NCI-H2107 (cell line): ENCODE results near the gene RBM18.

Experiments
- DNase-seq: peaks from one replicate; lab custom pipeline; 2025; lab: John Stamatoyannopoulos, UW

Gene RBM18

DNA sequence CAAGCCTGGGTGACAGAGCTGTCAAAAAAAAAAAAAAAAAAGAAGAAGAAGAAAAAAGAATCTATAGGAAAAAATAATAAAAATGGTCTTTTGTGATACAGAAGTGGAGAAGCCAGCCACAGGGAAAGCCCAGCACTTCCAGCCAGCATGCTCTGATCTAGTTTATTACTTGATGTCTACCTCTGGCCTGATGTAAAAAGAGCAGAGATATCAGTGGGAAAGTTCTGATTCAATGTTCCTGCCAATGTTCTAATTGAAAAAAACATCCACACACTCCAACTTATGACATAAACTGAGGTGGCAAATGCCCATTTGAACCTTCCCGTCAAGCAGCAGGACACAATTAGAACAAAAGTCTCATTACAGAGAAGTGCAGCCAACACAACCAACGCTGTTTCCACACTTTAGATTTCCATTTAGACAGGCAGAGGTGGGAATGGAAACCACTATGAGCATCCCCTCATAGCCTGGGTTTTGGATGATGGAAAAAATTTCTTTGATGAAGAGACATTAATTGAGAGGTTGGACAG lies 5.7 kb downstream of the RBM18 start:
- DNase-seq = no peak

DNA sequence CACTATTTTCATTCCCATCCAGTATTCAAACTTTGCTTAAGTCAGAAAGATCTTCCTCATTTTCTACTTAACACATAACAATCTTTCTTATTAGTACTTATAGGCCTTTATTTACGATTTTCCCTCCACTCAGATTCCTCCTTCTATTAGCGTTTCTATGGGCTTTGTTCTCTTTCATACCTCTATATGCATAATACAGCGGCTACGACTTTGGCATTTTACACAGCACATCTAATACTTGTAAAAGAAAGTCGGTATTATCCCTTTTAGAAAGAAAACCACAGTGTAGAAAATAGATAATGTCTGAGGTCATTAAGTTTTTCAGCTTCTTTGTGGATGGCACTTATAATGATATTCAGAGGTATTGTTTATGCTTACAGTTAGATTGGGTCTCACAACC lies 8.4 kb downstream of the RBM18 start:
- no peak for DNase-seq

DNA sequence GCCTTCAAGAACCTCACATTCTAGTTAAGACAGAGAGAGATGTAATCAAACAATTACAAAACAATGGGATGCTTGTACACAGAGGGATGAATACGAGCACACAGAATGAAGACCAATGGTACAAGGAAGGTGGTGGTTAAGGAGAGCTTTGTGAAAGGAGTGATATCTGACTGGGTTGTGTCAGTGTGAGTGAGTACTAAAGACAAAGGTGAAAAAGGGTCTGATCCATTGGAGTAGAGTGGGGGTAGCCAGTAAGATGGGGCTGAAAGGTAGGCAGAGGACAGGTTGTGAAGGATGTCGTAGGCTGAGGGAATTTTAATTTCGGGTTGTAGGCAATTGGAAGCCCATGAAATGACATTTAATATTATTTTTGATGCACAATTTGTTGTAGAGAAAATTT lies 9.9 kb downstream of the RBM18 start:
- no peak for DNase-seq

DNA sequence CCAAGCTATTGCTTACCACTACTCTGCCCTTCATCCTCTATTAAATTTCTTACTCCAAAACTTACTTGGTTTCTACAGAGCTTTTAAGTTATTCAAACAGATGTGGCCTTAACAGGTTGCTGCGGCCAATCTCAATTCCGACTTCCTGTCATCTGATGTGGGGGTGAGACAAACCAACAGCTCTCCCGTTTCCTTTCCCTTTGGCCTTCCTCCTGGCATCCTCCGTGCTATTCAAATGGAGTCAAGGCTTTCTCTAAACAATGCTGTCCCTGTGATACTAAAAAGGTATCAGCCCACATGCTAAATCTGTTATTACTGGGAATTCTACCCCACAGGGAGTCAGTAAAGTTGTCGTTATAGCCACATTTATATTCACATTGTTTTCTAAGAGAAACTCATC lies 11.8 kb downstream of the RBM18 start:
- DNase-seq = no peak

DNA sequence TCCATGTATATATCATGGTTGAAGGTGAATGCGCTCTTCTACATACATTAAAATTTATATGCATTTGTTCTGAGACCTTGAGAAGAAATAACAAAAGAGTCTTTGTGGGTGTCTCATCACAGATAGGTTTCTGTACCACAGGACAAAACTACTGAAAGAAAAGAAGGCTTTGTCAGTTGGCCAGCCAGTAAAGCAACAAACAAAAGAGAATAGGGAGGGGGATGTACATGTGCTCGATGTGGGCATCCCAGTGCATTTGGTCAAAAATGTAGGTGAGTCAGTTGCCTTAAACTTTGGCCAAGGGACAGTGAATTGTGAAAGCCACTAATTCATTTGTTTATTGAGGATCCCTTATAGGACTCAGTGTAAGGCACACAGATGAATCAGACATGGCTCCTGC lies 13.3 kb downstream of the RBM18 start:
- DNase-seq = no peak

DNA sequence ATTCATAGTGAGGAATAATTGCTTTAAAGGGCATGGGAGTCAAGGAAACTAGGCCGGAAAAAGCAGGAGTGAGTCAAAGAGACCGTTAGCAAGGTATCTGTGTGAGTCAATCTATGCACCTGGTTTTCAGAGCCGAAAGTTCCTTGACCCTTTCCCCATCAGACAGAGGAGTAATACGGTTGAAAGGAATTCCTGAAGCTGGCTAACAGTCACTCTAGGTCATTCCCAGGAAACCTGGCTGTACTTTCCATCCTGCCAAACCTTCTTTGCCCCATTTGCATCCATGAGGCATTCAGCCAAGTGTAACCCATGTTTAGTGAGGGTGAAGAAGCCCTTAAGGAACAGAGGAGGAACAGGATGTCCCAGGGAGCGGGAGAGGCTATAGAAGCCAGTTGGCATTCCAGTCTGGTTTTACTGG lies 16.2 kb downstream of the RBM18 start:
- no peak for DNase-seq

DNA sequence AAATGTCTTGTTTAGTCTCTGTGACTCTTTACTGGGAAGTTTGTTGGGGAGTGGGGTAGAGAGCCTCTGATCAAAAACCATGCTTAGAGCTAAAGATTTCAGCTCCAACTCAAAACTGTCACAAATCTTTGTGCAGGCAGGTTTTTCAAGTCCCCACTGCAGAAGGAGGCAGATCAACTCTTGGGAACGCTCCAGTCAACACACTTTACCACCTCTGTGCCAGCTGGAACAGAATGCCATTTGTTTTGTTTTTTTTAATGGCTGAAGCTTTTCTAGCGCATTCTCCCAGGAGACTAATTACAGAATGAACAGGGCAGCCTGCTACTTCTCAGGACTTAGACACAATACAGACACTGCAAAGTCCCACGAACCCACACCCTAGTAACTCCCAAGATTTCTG lies 18.0 kb downstream of the RBM18 start:
- no peak for DNase-seq

DNA sequence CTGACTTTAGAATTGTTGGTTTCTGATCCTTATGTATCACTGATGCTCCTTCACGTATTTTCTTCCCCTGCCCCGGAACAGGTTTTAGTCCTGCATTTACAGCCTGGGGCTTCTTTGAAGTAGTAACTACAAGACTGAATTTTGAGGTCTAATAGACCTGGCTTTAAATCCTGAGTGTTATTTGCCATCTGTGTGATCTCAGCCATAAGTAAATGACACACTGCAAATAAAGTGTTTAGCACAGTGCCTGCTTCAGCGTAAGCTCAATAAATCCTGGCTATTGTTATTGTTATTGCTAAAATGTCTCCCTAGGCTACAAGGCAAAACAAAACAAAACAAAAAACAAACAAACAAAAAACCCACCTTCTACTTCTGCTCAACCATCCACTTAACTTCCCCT lies 20.3 kb downstream of the RBM18 start:
- DNase-seq = no peak

DNA sequence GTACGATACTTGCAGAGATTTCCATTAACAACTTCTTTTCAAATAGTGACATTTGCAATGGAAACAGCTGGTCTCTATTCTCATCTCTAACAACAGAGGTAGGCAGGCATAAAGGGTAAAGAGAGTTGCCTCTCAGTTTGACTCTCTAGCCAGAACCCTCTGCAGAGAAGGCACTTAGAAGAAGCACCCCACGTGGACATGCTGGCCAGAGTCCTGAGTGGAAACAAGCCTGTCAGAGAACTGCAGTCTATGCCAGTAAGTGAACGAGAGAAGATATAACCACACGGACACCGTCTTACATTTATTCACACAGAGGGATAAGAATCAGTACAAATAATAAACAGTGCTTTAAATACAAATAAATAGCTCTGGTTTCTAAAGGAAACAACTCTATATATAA lies 24.9 kb downstream of the RBM18 start:
- no peak for DNase-seq

DNA sequence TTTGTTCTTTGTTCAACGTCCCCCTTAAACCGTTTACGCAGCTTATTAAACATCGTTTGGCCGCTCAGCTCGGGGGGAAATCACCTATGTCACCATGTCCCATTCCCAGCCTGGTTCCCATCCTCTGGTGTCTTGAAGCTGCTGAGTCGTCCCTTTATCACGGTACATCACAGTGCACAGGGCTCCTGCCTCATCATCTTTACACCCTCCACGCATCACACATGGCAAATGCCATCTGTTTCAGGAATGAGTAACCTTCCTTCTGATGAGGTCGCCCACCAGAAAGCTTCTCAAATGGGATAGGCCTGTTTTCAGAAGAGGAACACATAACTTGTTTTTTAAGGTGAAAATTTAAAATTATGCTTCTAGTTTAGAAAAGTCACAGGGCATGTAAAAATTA lies 28.0 kb downstream of the RBM18 start:
- DNase-seq = no peak

DNA sequence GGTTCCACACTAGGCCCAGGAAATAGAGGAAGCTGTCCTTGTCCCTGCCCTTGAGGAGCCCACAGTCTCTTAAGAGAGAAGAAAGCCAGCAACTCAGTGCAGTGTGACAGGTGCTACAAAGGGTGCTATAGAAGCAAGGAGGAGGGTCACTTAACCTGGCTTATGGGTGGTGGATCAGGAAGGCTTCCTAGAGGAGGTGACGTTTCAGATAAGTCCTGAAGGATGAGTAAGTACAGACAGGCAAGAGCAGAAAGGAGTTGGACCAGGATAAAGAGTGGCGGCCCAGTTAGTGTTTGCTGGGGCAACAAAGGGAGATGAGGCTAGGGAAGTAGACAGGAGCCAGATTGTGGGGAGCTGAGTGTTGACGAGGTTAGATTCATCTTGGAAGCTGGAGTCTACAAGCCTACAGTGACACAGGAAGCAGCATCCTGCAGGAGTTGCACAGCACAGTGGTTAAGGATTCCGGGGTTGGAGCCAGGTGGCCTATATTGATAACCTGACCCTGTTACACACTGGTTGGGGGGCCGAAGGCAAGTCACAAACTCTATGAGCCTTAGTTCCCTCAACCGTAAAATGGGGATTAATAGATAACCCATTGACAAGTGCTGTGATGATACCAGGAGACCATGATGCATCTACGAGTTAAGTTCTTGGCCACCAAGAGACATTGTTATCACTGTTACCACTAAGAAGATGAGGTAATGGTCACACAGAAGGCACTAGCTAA lies 30.5 kb downstream of the RBM18 start:
- DNase-seq = no peak

DNA sequence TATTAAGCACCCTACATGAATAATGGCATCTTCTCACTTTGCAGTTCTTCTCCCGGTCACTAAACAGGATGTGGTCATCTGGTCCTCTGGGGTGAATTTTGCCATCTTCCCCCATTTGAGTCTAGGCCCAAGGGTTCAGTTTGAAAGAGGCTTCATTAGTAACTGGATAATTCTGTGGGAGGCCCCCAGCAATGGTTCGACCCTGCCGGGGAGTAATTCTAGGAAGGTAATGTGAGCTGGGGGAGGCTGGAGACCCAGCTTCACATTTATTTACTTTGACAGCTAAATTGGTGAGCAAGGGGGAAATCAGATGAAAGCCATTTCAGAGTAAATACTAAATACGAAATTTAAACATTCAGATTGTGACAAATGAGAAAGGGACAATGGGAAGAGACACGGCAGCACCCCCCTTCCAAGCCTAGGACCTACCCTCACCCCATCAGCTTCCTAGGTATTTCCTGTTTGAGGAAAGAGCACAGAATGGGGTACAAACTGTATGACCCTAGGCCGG lies 31.8 kb downstream of the RBM18 start:
- no peak for DNase-seq

DNA sequence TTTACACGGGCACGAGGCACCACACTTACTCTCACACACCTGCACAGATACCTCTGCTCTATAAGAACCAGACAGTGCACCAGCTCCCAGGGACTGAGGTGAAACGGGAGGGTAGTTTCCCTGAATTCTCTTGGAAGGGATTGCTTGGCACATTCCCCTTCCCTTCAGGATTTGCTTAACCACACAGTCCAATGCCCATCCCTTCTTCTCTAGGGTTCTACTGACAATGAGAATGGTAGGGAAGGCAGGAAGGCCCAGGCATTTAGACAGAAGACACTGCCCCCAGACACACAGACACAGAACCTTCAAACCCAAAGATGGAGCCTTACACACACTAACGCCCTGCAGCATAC lies 35.2 kb downstream of the RBM18 start:
- no peak for DNase-seq

DNA sequence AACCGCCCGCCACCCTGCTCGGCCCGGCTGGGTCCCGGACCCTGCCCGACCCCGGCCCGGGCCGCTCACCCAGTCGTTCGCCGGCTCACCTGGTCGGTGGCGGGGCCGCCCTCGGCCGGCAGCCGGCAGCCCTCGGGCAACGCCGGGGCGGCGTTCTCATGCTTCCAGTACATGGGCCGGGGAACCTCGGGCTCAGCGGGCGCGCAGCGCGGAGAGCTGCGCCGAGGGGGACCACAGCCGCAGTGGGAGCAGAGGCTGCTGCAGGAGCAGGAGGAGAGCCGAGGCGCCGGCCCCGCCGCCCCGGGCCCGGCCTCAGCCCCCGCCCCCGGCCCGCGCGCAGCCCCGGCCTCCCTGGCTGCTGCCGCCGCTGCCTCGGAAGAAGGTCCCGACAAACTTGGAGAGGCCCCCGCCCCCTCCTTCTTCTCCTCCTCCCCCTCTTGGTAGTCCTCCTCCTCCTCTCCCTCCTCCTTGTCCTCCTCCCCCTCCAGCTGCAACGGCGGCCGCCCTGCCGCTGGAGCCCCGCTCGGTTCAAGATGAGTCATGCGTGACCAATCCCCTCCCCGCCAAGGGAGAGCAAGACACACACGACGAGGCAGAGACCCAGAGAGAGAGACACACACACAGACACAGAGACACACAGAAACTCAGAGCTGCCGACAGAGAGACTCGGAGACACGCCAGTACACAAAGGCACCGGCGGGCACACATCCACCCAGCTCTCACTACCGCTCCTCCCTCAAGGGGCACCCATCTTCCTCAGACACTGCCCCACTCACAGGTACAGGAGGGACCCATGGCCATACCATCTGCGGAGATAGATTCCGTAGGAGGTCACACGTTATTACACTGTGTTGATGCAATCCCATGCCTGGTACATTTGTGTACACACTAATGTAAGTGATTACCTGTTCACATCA lies 35.8 kb downstream of the RBM18 start, which contains the start of gene LHX6:
Gene LHX6 (minus strand): TSS at position 390 of the 917 bp plus-strand sequence. CDS start 217 bp downstream, at position 173.
- DNase-seq = no peak

DNA sequence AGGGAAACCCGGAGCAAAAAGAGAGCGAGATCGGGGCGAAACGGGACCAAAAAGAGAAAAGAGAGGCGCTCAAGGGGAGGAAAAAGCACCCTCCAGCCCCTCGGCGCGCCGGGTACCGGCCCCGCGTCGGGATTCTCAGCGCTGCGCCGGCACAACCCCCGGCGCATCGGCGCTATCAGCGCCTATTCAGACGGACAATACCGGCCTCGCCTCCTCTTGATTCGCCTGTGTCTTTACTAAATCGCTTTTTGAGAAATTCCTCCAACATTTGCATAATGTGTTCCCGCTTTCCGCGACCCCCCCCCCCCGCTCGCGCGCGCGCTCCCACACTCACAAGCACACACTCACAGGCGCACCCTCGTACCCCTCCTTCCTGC lies 36.5 kb downstream of the RBM18 start:
- no peak for DNase-seq

DNA sequence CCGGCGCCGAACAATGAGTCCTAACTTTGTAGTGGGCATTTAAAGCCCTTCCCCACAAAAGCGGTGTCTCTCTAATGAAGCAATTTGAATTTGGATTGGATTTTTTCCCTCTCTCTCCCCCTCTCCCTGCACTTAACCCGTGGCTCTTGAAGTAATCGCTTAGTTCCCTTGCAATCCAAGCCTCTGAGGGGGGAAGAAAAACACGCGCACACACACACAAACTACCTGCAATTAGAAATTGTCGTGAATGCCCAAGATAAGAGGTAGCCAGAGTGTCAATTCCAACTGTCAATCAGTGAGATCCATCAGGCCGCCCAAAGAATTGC lies 37.1 kb downstream of the RBM18 start:
- DNase-seq = no peak

DNA sequence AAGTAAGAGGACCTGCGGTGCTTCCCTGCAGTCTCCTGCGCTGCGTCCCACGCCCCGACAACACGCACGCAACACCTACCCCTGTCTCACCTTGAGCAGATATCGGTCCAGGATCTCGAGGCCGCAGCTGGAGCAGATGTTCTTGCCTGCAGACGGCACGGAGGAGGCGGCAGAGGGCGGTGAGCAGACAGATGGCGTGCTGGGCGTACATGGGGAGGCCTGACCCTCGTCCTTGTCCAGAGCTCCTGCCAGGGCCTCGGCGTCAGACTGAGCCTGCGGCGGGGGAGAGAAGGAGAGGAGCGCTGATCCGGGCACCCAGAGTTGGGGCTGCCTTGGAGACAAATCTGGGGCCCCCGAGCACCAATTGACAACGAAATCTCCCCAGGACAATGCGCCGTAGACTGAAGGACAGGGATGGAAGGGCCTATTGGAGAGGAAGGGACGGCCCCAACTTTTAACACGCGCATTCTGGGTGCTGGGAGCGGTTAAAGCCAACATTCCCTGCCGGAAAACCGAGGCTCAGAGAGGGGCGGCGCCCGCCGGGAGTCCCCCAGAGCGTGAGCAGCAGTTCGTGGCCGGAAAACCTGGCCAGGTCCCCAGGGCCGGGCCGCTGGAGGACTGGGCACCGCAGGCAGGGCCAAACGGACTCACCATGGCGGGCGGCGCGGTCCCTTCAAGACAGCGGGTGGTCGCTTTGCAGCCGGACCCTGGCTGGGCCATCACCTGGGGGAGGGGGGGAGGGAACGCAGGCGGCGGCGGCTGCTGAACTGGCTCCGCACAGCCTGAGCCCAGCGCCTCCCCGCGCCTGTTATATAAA lies 37.7 kb downstream of the RBM18 start:
- DNase-seq = no peak

DNA sequence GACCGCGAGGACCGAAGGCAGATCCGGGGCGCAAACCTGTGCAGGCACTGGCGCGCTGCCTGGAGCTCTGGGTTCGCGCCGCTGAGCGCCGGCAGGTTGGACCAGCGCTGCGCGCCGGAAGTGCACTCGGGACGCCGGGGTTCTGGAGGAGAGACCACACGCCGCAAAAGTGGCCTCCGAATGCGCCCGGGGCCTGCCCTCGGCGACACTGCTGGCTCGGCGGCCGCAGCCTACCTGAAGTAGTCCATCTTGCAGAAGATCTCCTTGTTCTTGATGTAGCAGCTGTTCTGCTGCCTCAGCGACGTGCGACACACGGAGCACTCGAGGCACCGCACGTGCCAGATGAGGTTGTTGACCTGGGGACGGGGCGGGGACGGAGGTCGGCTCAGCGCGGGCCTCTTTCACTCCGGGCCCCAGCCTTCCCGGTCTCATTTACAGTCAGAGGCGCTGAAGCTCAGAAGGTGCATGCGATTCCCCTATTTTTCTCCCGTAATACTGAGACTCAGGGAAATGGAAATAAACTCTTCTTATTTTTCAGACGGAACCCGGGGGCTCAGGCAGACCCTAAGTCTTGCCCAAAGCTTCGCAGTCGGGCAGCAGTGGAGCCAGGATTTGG lies 38.4 kb downstream of the RBM18 start:
- no peak for DNase-seq

DNA sequence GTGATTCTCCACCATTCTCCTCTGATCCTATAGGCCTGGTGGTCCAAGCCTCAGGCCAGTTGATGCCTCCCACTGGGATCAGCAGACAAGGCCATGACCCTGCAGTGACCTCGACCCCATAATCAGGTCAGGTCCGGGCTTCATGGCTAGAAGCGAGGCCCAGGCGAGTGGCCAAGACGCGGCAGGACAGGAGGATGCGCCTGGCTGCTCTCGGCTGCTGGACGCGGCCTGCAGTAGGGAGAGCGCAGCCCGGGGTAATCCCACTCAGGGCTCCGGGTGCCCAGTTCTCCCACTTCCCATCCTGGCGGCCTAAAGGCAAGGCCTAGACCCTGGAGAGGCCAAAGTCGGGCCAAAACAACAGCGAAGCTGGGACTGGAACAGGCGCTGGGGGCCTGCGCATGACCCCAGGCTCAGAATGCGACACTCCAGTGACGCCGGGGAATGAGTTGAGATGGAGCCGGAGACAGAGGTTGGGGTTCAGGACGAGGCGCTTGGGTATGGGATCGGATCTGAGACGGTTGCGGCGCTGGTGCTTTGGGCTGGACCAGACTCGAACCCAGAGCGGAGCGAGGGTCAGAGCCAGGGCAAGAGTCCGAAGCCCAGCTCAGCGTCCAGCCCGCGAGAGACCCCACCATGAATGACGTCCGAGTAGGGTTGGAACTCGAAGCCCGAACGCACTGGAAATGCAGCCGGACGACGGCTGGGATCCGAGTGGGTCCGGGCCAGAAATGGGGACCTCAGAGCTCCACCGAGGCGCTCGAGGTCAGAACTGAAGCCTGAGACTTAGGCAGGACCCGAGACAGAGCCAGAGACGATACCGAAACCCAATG lies 39.1 kb downstream of the RBM18 start:
- no peak for DNase-seq

DNA sequence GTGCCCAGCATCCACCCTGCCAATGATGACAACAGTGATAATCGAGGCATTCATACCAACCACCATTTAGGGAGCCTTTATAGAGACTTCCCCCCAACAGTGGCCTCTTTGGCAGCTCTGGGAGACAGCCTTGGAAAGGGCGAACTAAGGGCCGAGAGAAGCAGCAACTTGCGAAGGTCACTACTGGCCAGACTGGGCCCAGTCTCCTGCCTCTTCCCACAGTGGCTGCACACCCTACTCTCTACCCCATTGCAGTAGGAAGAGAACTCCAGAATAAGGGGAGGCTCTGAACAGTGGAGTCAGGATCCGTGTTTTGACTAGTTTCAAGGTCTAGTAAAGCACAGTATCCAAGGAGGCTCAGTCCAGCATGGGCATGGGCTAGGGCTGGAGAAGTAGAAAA lies 41.2 kb downstream of the RBM18 start:
- DNase-seq = no peak

DNA sequence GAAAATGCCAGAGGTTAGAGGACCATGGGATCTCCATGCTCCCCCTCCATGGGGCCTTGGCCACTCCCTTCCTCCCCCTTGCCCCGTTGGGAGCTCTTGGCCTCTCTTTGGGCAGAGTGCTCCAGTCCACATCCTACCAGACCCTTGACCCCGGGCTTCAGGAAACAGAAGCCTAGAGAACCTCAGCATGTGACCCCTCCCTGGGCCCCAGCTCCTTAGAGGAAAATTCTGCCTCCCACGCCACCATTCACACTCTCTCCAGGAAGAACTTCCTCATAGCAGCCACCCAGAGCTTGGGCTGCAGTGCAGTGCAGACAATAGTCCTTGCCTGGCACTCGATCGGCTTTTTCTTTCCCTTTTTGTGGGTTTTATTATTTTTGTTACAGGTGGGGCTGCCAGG lies 41.8 kb downstream of the RBM18 start:
- no peak for DNase-seq
